ENCODE results near the gene PDE4D.

DNA sequence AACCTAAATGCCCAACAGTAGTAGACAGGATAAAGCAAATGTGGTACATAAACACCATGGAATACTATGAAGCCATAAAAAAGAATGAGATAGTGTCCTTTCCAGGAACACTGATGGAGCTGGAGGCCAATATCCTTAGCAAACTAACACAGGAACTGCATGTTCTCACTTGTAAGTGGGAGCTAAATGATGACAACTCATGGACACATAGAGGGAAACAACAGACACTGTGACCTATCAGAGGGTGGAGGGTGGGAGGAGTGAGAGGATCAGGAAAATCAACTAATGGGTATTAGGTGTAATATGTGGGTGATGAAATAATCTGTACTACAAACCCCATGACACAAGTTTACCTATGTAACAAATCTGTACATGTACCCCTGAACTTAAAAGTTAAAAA is 805.0 kb downstream of the PDE4D start:
- TF ChIP-seq, protein P1, sequence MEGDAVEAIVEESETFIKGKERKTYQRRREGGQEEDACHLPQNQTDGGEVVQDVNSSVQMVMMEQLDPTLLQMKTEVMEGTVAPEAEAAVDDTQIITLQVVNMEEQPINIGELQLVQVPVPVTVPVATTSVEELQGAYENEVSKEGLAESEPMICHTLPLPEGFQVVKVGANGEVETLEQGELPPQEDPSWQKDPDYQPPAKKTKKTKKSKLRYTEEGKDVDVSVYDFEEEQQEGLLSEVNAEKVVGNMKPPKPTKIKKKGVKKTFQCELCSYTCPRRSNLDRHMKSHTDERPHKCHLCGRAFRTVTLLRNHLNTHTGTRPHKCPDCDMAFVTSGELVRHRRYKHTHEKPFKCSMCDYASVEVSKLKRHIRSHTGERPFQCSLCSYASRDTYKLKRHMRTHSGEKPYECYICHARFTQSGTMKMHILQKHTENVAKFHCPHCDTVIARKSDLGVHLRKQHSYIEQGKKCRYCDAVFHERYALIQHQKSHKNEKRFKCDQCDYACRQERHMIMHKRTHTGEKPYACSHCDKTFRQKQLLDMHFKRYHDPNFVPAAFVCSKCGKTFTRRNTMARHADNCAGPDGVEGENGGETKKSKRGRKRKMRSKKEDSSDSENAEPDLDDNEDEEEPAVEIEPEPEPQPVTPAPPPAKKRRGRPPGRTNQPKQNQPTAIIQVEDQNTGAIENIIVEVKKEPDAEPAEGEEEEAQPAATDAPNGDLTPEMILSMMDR (IDR thresholded peaks at IDR 0.05): no peak
- no peak for TF ChIP-seq ZFX (IDR thresholded peaks at IDR 0.05; ENCODE audit: borderline replicate concordance)

Data from 22Rv1 (cell line).